NCI-H187 treated with DMSO at 0.1 percent for 48 hours (cell line): Measurements from ENCODE around the gene VWA7.

Experiments
- DNase-seq: peaks from one replicate; lab custom pipeline; 2025; lab: John Stamatoyannopoulos, UW

VWA7 gene

DNA sequence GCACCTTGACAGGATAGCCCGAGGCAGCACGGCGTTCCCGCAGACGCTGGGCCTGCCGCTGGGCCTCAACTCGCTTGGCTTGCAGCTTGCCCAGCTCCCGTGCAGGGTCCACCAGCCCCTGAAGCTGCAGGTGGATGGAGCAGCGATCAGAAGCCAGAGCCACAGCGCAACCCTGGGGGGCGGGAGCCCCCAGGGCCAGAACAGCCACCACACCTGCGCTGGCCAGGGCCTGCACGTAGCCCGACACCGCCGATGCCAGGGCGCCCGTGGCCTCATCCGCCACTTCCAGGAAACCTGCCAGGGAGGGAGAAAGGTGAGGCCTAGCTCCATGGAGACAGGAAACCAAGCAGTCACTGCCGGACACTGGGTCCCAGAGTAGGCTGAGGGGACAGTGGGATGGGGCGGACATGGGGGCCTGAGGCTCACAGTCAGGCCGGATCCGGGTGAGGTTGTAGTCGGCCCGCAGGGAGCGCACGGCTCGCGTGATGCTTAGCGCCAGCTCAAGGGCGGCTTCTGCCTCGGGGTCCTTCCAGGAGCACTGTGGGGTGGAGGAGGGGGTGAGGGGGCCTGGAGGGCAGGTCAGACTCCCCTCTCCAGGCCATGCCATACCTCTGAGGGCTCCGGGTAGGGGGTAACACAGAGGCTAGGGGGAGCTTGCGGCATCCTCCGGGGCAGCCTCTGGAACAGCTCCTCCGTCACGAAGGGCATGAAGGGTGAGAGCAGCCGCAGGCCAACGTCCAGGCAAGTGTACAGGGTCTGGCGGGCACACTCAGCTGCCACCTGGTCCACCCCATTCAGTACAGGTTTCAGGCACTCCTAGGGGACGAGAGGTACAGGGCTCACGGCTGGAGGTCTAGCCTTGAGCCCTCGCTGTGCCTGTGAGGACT is 2.1 kb upstream of the VWA7 start:
- DNase-seq, result no peak

DNA sequence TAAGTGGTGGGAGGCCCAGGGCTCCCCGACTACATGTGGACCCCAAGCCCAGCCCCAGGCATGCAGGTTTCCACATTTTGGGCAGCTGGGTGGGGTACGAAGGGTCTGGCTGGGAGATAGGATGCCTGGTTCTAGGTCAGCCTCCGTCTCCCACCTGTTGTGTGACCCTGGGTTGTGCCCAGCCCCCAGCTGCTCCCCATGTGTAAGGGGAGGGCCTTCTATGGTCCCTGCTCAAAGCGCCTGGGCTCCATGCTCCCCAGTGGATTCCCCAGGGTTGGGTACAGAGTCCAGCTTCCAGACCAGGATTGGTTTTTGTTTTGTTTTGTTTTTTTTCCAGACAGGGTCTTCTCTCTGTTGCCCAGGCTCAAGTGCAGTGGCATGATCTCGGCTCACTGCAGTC is 1.1 kb upstream of the VWA7 start:
- no peak for DNase-seq

DNA sequence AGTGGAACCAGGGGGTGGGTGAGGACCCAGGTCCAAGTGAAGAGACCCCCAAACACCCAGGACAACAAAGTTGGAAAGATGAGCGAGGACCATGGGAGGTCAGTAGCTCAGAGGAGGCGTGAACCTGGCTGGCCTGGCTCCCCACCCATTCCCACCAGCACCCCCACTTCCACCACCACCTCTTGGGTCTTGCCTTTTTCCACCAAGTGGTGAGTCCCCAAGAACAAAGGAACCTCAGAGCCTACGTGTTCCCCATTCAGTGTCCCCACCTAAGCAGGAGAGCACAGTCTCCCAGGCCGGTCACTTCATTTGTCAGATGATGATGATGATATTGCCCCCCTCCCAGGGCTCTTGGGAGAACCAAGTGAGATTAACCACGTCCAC is 531 bp upstream of the VWA7 start:
- no peak for DNase-seq

DNA sequence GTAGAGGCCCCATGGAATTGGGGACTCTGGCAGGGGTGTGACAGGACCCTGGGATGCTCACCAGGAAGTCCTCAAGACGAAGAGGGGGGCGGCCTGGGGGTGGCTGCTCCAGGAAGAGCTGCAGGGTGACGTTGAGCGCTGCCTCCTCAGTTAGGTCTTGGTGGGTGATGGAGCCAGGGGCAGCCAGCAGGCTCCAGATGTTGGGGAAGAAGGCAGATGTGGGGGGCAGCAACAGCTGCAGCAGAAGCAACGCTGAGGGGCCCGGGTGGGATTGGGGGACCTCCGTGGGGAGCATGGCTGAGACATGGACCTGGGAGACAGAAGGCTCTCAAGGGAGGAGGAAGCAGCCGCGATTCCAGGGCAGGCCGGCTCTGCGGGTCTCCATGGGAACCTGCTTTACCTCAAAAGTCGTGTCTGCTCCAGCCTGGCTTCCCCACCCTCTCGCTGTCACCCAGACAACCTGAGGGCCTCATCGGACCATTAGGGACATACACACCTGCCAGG is 591 bp downstream of the VWA7 start:
- DNase-seq, result no peak

DNA sequence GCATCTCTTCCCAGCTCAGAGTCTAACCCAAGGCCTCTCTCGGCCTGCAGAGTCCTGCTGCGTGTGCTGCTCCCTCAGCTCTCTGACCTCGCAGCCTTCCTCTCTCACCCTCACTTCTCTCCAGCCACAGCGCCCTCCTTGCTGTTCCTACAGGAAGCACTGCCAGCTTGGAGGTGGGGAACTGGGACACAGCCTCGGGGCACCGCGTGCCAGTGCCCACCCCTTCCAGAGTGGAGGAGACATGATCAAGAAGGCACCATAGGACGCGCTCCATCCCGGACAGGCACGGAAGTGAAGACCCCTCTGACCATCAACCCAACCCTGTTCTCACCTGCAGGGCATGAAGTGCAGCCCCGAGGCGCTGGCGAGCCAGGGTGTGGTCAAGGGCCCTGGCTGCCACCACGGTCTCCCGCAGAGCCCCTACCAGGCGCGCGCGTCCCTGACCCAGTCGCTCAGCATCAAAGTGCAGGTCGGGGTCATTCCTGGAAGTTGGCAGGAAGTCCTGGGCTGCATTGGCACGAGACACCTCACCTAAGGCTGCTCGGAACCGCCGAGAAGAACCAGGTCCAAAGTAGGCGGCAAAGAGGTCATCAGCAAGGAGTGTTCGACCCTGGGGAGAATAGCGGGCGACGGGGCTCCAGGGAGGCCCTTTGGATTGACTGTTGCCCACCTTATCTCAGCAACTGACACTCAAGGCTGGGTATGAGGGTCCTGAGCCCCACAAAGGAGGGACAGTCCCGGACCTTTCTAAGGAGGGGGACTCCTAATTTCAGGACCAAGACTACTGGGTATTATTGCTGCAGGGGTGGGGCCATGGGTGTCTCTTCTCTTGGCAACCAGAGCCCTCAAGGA is 1.3 kb downstream of the VWA7 start:
- no peak for DNase-seq

DNA sequence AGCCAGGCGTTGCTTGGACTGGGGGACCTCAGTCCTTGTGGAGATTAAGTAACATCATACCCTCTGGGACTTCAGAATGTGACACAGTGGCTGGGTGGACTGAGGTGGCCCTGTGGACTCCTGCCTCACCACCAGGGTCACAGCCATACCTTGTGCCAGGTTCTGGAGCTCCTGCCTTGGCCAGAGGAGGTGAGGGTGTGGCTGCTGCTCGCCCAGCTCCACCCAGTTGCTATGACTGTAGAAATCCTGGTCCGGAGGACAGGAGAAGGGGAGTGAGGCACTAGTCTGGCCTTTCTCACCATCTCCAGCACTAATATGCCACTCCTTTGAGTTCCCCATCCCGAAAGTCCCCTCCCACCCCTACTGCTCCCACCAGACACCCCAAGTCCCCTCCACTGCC is 1.9 kb downstream of the VWA7 start:
- DNase-seq, result no peak

DNA sequence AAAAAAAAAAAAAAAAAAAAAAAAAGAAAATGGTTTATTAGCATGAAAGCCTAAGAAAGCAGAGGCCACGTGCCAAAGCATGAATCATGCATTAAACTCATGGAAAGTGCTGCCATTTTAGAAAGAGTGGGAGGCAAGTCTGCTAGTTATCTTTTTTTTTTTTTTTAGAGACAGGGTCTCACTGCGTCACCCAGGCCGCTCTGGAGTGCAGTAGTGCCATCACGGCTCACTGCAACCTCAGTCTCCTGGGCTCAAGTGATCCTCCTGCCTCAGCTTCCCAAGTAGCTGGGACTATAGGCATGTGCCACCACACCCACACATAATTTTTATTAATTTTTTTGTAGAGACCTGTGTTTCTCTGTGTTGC is 5.2 kb downstream of the VWA7 start:
- no peak for DNase-seq

DNA sequence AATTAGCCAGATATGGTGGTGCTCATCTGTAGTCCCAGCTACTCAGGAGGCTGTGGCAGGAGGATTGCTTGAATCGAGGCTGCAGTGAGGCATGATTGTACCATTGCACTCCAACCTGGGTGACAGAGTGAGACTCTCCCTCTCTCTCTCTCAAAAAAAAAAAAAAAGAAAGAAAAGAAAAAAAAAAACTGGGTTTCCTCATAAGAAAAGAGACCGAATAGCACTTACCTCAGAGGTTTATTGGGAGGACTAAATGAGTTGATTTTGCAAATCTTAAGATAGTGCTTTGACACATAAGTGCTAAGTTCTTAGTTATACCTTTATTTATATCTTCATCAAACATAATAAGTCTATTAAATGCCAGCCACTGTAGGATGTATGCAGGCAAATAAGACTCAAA is 6.3 kb downstream of the VWA7 start:
- no peak for DNase-seq

DNA sequence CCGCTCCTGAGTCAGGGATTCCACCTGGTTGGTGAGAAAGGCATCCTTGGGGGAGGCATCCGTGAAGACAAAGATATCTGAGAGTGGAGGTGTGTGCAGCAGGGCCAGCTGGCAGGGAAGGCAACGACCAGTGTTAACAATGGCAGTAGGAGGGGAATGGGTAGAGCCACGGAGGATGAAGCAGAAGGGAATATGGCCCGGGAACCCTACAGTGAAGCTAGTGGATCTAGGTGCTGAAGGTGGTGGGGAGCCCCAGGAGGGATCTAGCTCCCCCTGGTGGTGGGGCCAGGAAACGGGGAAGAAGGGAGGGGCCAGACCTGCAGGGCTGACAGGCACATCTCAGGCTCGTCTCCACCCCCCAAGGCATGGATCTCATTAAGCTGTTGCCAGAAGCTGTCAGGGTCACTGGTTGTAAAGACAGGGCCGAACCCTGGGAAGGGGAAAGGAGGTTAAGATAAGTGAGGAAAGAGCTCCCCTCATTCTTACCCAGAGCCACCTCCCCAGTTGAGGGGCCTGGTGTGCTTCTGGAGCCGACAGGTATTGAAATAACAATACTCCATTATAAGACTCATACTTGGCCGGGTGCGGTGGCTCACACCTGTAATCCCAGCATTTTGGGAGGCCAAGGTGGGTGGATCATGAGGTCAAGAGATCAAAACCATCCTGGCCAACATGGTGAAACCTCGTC is 7.3 kb downstream of the VWA7 start:
- no peak for DNase-seq

DNA sequence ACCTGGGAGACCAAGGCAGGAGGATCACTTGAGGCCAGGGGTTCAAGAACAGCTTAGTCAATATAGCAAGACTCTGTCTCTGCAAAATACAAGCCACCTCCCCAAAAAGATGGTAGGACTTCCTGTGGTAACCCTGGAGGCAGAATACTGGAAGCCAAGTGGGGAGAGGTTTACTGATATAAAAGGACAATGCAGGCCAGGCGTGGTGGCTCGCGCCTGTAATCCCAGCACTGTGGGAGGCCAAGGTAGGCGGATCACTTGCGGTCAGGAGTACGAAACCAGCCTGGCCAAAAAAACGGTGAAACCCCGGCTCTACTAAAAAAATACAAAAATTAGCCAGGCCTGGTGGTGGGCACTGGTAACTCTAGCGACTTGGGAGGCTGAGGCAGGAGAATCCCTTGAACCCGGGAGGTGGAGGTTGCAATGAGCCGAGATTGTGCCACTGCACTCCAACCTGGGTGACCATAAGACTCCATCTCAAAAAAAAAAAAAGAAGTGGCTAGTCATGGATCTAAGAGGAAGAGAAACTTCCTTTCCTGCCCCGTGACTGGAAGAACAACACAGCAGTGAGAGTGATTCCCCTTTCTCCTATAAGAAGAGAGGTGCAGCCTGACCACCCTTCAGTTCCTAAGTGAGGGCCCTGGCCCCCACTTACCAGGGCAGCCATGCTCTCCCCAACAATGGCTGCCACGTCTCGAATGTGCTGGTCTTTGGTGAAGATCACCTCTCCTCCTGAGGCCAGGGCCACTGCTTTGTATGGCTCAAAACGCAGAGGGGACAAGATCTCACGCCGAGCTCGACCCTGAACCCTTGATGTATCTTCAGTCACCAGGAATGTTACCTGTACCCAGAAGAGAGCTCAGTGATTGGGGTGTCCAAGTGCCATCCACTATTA is 8.5 kb downstream of the VWA7 start:
- no peak for DNase-seq

DNA sequence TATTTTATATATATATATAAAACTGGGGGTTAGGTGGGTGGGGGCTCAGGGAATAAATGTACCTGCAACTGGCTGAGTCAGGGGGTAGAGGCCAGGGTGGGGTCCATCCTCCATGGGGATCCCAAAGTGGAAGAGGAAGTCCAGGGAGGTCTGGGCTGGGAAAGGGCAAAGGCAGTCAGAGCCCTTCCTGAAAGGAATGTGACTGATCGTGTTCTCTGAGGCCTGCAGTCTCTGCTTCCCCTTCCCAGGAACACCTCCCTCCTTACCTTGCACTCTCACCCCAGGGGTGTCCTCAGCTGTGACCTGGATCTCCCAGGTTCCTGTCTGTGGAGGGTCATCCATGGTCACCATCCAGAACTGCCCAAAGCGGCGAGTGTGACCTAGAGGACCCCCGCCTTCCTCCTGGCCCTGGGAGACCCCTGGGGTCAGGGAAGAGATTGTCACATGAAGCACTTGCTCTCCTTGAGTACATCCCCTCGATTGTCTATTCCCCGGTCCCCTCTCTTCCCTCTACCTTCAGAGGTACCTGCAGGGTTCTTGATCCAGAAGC is 10.0 kb downstream of the VWA7 start:
- no peak for DNase-seq

DNA sequence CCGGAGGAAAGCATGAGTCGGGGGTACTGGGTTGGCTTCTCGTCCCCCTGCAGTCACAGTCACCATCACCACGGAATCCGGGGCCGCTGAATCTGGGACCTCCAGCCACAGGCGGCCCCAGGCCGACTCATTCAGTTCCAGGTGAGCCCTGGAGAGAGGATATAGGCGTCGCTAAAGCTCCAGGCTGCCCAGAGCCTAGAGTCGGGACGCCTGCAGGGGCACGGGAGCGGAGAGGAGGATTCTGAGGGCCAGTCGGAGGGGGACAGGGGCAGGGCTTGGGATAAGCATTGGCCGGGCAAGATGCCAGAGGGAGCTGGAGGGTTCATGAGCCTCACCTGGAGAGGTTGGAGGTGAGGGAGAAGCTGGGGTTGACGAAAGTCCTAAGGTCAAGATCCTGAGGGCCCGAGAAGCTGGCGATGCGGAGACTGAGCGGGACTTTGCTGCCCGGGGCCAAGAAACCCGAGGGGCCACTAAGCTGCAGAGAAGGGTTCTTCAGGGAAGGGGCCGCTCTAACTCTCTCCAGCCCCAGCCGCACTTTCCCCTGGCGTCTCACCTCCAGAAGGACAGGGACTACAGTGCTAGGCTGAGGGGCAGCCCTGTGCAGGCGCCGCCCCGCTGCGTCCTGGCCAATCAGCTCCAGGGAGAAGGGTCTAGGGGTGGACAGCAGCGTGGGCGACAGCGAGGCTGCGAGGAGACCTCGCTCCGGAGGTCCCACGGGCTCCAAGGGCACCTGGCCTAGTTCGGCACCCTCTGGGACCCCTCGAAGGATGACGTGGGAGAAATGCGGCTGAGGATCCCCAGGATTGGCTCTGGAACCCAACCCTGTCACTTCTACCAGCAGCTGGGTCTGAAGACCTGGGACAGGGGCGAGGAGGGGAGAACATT is 11.0 kb downstream of the VWA7 start:
- no peak for DNase-seq

DNA sequence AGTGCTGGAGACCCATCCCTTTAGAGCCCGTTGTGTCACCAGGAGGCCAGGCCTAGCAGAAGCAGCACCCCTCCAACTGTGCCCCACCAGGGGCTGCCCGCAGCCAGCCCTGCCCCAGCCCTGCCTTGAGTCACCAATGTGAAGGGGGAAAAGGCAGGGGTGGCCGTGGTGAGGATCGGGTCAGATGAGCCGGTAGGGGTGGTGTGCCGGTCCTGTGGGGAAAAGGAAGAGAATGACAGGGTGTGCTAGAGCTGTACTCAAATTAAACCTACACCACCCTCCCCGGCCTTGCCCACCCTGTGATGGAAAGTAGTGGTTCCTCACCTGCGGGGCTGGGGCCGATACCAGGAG is 11.6 kb downstream of the VWA7 start:
- no peak for DNase-seq

DNA sequence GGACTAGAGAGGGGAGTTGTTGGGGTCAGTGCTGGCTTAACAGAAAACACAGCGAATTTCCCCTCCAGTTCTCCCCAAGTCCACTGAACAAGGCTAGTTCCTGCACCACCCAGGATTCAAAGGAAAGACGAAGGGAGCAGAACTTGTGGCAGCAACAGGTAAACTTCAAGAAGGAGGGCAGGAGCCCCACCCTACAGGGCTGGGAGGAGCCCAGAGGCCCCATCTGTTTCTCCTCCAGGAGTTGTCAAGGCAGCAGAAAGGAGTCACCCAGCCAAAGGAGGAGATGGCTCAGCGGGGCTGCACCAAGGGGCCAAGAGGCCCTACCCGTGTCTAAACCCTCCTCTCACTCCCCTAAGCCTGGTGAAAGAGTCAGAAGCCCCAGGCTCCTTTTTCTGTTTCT is 12.9 kb downstream of the VWA7 start:
- DNase-seq, result no peak

DNA sequence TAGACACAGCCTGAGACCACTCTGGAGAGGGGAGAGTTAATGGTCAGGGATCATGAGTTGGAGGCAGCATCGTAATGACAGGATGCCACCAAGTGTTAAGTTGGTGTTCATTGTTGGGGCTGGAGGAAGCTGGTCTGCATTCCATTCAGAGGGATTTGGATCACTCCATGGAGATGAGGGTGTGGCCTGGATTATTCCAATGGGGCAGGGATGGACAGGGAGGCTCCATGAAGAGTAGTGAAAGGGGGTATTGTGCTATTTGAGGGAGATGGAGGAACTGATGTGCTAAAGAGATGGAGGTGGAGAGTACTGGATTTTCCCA is 13.5 kb downstream of the VWA7 start:
- DNase-seq, result no peak

DNA sequence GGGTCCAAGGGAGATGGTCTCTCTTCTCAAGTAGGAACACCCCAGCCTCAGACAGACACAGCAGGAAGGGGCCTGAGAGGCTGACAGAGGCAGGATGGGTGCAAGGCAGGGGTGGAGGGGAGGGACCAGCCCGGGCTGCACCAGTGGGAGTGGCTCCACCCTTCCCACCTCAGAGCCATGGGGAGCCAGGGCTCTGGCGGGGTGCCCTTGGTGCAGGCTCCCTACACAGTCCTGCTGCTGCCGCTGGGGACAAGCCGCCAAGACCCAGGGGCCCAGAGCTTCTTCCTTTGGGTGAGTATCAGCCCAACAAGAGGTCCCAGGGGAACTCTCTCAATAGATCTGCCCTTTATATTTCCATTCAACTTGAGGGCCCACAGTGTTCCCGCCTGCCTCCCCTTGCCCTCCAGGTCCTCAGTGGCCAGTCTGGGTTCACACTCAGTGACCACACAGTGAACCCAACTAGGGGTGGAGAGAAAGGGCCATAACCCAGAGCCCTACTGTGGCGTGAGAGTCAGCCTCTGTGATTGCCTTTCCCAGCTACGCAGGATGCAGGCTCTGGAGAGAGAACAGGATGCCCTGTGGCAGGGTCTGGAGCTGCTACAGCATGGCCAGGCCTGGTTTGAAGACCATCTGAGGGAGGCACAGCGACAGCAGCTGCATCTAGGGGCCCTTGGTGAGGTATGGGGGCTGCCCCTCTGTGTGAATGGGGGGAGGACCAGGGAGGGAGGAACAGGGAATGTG is 14.1 kb downstream of the VWA7 start:
- no peak for DNase-seq

DNA sequence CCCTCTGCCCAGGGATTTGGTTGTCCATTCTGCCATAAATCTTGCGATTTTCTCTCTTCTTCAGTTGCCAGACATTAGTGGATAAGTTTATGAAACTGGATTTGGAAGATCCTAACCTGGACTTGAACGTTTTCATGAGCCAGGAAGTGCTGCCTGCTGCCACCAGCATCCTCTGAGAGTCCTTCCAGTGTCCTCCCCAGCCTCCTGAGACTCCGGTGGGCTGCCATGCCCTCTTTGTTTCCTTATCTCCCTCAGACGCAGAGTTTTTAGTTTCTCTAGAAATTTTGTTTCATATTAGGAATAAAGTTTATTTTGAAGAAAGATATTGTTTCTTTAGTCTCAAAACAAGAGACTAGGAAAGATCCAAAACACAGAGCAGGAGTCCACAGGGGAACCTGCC is 14.8 kb downstream of the VWA7 start, which contains the start of gene SAPCD1:
Gene SAPCD1 (plus strand): TSS at position 301 of the 400 bp plus-strand sequence. CDS start 399 bp downstream, outside the sequence.
- no peak for DNase-seq

DNA sequence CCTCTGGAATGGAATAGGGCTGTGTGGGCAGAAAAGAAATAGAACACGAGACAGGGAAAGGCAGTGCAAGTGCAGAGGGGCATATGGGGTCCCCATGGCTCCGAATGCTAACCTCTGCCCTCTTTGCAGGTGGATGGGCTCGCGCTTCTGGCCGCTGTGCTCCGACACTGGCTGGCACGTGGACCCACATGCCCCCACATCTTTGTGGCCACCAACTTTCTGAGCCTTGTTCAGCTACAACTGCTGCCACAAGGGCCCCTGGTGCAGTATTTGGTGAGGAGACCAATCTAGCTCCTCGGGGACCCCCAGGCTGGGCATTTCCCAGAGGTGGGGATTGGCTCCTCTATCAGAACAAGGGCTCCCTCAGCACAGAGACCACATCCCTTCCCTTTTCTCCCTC is 15.8 kb downstream of the VWA7 start:
- no peak for DNase-seq

DNA sequence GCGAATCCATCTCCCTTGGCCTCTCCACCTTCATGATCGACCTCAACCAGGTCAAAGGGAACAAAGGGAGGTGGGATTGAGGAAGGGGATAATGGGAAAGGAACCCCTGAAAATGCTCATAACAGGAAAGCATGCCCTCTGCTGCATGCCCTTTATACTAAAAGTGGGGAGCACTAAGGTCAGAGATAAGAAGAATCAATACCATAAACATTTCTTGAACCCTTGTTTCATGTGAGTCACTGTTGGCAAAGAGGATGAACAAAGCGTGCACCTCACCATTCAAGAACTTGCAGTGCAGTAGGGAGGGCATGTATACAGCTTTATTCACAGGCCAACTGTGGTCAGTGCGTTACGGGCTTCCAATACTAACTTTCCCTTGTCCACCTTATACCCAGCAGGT is 16.3 kb downstream of the VWA7 start:
- no peak for DNase-seq

DNA sequence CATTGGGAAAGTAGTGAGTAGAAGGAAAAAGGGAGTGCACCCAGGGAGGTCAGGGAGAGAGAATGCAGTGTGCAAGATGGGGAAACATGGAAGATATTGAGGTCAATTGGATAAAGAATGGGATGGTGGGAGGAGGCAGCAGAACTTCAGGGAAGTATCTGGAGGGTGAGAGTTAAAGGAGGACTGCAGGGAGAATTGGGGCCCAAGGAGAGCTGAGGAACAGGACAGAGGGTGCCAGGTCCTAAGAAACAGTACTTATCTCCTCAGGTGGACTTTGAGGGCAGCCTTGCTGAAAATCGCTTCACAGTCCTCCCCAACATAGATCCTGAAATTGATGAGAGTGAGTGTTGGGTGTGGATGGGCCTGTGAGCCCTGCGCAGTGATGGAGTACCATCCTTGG is 18.8 kb downstream of the VWA7 start:
- no peak for DNase-seq
